ENCODE data around the gene MPO. TPM values are rescaled to one million over a fixed set of nuclear protein-coding genes. Genes with fewer than 3 reads are reported as not detected.
A peak's percentile ranks its signal among the peaks of the same experiment; 100 is the strongest.

Gene MPO
- total and polyA plus RNA-seq, 9 of the 15 experiments (the other 6 are each of a cell fraction or from before 2014, with no cell fraction given) = 0.04 to 0.47 (median 0.39) TPM; not detected in 6

- Histone ChIP-seq H3K27me3 (ENCODE audit: control insufficient read depth in 2 of 2, insufficient read depth in 2 of 2, low read length in 2 of 2) (no peaks in the 10 kb centered on the region), H2AFZ (ENCODE audit: low read depth, low read length) (no peak overlapping the region), H3K9me1 (ENCODE audit: control insufficient read depth, insufficient read depth, low read length) (no peaks in the 10 kb centered on the region), H3K9me3 (replicated peaks; ENCODE audit: control insufficient read depth, insufficient read depth, low read depth, low read length) (no peaks in the 10 kb centered on the region; the same call in none of the 2 replicates), H3K27ac (ENCODE audit: extremely low read depth, low read depth, low read length) (no peak overlapping the region), H3K79me2 (ENCODE audit: control insufficient read depth, insufficient read depth, low read length) (no peaks in the 10 kb centered on the region), H3K4me3 (no peak overlapping the region), H4K20me1 (replicated peaks; ENCODE audit: control insufficient read depth, insufficient read depth, low read length) (no peaks in the 10 kb centered on the region), H3K4me1 (replicated peaks in 1 of 2; ENCODE audit: control insufficient read depth in 2 of 2, insufficient read depth in 2 of 2, low read length in 2 of 2) (peaks cover 5 to 18% of the 10 kb centered on the region in 2 experiments; a peak in 3 of 5 replicates), H3K36me3 (ENCODE audit: control insufficient read depth, insufficient read depth, low read length) (no peaks in the 10 kb centered on the region), H3K4me2 (ENCODE audit: insufficient read depth, low read length) (no peak overlapping the region), H3K9ac (ENCODE audit: insufficient read depth in 1 of 2, low read depth in 2 of 2, low read length in 2 of 2) (no peak overlapping the region)
- ChIA-PET POLR2A (no interaction called here), CTCF (ENCODE audit: low intra/inter-chr PET ratio) (no interaction called here)
- no TSS peak for BruUV-seq (replicated peaks)
- in situ Hi-C loops (cut with MboI) (loop anchor here (25.0 kb wide), 1 partner anchor 722 kb away; no protein-coding TSS in a partner anchor), intact Hi-C loops (cut with micrococcal nuclease) (no loop called here)
- ATAC-seq = peak; percentile 67
- FAIRE-seq = peak; percentile 95
- DNase-seq (ENCODE audit: extremely low read depth in 1 of 4, low spot score in 3 of 4) = peak in 2 of 4 experiments; percentile 57 to 86
- WGBS (ENCODE audit: insufficient coverage, low coverage, missing lambda C conversion rate) = 3% methylated on average over 2 of the region's 2 CpGs
- TF ChIP-seq NR2C1 (IDR thresholded peaks at IDR 0.05) (no peak), NR2C1 (tag; IDR thresholded peaks at IDR 0.05) (no peak), MAFK (IDR thresholded peaks at IDR 0.05; ENCODE audit: low read length) (peak; percentile 93), XRCC4 (IDR thresholded peaks at IDR 0.05; ENCODE audit: extremely low read depth, insufficient read depth, insufficient read length) (no peak), MECOM (CRISPR knock-in tag; IDR thresholded peaks at IDR 0.05) (peak; percentile 85), NFIC (IDR thresholded peaks at IDR 0.05) (peak; percentile 97), ZFX (CRISPR knock-in tag; IDR thresholded peaks at IDR 0.05) (no peak), NR2F6 (CRISPR knock-in tag; IDR thresholded peaks at IDR 0.05) (no peak), YY1 (IDR thresholded peaks at IDR 0.05; ENCODE audit: borderline replicate concordance in 1 of 3, control insufficient read depth in 1 of 3, extremely low read depth in 1 of 3, insufficient read depth in 3 of 3, insufficient read length in 1 of 3, insufficient replicate concordance in 2 of 3, low read depth in 1 of 3, low read length in 2 of 3) (no peak), HDAC3 (IDR thresholded peaks at IDR 0.05; ENCODE audit: borderline replicate concordance, partially characterized antibody) (peak; percentile 14), TAL1 (IDR thresholded peaks at IDR 0.05) (peak; percentile 59; the same call in 1 of the 2 replicates), KDM1A (IDR thresholded peaks at IDR 0.05) (peak; percentile 35 to 40; a peak in 3 of 4 replicates), MAX (CRISPR knock-in tag; IDR thresholded peaks at IDR 0.05) (no peak), CBFA2T2 (conservative IDR thresholded peaks at IDR 0.05) (peak; percentile 66), MAFF (IDR thresholded peaks at IDR 0.05; ENCODE audit: low read length) (peak; percentile 97), GABPA (tag; conservative IDR thresholded peaks at IDR 0.05; ENCODE audit: low read depth) (no peak), TCF3 (CRISPR knock-in tag; IDR thresholded peaks at IDR 0.05) (peak; percentile 72), ZNF124 (CRISPR knock-in tag; IDR thresholded peaks at IDR 0.05) (no peak), TRIM24 (IDR thresholded peaks at IDR 0.05) (peak in 1 of 2 experiments; percentile 53; a peak in 1 of 4 replicates), SMAD4 (CRISPR knock-in tag; conservative IDR thresholded peaks at IDR 0.05) (no peak), NFRKB (IDR thresholded peaks at IDR 0.05; ENCODE audit: low read depth) (no peak), GATA2 (CRISPR knock-in tag; IDR thresholded peaks at IDR 0.05) (no peak)
- TF ChIP-seq, protein P1, sequence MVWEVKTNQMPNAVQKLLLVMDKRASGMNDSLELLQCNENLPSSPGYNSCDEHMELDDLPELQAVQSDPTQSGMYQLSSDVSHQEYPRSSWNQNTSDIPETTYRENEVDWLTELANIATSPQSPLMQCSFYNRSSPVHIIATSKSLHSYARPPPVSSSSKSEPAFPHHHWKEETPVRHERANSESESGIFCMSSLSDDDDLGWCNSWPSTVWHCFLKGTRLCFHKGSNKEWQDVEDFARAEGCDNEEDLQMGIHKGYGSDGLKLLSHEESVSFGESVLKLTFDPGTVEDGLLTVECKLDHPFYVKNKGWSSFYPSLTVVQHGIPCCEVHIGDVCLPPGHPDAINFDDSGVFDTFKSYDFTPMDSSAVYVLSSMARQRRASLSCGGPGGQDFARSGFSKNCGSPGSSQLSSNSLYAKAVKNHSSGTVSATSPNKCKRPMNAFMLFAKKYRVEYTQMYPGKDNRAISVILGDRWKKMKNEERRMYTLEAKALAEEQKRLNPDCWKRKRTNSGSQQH (CRISPR knock-in tag; IDR thresholded peaks at IDR 0.05) = no peak
Measured at GRCh38 chr17:58289869-58290268, 9.1 kb upstream of the MPO start.
